Activated CD4-positive, alpha-beta T cell treated with anti-CD3 and anti-CD28 coated beads, Interleukin-2, amount 50 U/mL, for 24 hours (primary cell): ENCODE results near the gene COL8A1.

Experiments
- DNase-seq, 2 donors: peaks; one replicate each; pipeline ENCODE4 v3.0.0-alpha.2; 2020; ENCODE audit warnings: low read depth in 1 of 2, low spot score in 1 of 2

Gene COL8A1

DNA sequence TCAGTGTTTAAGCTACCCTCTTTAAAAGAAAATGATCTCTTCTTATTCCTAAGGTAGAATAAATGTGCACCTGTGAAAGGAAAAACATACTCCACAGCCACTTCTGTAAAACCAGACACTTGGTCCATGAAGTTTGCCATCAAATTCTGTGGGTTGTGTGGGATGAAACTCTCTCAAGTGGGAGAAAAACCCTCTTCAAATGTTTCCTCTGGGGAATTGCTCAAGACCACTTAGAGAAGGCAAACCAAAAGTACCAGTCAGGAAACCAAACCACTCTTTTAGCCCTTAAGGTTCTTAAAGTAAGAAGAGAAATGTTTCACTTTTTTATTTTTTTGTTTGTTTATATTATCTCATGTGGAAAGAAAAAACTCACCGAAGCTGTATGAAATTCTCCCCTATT lies 1.2 kb downstream of the COL8A1 start:
- DNase-seq, result no peak

DNA sequence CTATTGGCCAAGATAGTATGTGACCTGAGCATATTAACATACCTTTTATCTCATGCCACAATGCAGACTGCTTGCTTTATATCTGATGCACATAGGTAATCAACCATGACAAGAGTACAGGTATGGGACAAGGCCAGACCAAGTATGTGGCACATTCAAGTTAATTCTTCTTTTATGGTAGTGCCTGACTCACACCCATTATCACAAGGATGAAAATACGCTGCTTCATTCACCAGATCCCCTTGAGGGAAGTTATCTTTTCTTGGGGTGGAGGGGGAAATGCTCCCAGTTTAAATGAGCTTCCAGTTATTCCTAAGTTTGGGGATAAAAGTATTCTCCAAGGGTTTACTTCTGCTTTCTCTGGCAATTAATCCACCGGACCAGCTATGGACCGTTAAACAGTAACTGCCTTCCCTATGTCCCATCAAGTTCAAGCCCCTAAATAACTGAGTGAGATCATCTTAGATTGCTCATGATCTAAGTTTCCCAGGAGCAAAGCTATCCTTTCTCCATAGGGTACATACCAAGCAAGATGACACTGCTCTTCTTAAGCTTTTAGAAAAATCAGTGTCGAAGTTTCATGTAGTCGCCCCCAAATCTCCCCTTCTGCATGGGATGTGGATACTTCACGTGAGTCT lies 1.9 kb downstream of the COL8A1 start:
- DNase-seq, result no peak

DNA sequence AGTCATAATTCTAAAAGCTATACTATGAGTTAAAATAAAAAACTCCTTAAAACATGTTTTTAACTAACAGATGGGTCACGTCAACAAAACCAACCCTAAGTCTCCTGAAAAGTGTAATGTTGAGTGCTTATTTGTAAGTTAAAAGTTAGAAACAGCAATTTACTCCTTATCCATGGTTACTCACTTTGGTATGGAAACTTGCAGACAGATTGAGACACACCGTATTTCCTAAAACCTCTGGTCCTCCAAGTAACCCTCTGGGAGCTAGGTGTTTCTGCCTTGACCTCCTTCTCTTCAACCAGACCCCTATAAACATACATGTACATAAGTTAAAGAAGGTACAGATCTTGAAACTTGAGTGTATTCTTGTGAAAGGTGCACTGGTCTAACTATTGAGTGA lies 3.1 kb downstream of the COL8A1 start:
- DNase-seq, result no peak

DNA sequence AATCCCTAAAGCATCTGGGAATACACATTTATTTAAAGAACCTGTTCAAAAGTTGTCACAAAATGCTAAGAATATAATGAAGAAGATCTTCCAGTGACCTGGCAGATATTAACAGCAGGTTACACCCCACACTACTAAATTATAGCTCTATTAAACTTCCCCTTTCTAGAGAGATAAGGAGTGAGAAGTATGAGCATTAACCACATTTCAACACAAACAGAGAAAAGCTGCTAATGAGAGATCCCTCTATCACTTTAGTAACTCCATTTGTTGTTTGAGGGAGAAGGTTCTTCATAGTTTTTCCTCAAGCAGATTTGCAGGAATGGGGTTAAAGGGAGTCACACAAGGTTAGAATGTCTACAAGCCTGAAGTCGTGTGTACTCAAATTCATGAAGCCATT lies 3.6 kb downstream of the COL8A1 start:
- DNase-seq, result no peak

- DNase-seq, result no peak
These were observed 5.6 kb downstream of the COL8A1 start for GRCh38 chr3:99644017-99644416.

DNA sequence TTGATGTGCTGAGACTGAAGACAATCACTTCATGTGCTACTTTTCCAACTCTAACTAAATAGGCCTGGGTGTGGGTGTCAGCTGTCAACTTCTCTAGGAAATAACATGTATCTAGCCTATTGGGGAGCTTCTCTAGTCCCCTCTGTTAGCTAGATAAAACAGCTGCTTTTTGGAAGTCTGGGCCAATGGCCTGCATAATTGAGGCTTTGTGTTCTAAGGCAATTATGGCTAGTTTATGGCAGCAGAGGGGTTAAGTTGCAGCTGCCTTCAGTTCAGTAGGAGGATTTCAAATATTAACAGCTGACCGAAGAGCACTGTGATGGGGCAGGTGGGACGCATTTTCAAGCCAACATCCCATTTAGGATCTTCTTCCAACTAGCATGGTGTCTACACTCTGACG lies 6.4 kb downstream of the COL8A1 start:
- DNase-seq, result no peak

GRCh38 chr3:99645277-99646106 lies 7.1 kb downstream of the COL8A1 start:
- no peak for DNase-seq

- DNase-seq, result no peak
These were observed 7.7 kb downstream of the COL8A1 start for GRCh38 chr3:99646107-99646435.

- no peak for DNase-seq
These were observed 8.7 kb downstream of the COL8A1 start for GRCh38 chr3:99647081-99647480.

DNA sequence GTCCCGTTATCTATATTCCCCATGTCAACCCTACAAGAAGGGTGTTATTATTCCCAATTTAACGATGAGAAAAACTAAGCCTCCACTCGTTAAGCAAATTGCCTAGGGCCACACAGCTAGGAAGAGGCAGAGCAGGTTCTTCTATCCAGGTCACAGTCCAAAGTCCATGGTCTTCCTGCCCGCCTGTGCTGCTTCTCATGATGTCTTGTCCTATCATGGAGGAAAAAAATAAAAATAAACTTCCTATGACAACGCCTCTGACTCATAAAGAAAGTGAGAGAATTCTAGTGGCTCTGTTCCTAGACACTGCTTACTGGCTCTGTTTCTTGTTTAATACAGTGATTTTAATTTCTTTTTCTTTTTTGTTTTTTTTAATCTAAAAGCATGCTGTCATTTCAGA lies 9.7 kb downstream of the COL8A1 start:
- no peak for DNase-seq

DNA sequence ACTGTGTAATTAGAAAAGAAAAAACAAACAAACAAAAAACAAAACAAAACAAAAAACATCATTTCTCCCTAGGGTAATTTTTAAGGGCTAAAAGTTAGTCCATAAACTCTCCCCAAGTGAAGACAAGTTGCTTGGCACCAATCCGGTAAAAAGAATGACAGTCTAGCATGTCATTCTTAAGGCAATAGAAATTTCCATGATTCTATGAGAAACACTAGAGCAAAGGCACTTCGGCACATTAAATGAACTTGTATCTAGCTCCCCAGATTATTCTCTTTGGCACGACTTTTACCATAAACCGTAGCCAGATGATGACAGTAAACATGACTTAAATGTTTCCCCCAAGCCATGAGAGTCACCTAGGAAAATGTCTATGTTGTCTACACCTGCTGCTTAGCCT lies 10.1 kb downstream of the COL8A1 start:
- DNase-seq, result no peak

DNA sequence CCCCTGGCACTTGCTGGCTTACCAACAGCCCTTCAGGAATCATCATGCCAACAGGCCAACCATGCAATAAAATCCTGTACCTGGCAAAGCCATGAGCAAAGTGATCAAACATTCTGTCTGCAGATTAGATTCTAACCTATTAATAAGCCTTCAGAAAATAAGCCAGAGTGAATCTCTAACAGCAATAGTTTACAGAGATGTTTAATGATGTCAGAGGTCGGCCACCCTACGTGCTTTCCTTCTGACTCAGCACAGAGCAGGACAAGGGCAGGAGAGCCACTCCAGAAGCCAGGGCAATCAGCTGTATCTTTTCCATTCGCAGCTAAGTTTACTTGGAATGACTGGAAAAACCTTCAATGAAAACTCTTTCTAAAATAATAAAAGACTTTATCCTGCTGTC lies 13.1 kb downstream of the COL8A1 start:
- no peak for DNase-seq

DNA sequence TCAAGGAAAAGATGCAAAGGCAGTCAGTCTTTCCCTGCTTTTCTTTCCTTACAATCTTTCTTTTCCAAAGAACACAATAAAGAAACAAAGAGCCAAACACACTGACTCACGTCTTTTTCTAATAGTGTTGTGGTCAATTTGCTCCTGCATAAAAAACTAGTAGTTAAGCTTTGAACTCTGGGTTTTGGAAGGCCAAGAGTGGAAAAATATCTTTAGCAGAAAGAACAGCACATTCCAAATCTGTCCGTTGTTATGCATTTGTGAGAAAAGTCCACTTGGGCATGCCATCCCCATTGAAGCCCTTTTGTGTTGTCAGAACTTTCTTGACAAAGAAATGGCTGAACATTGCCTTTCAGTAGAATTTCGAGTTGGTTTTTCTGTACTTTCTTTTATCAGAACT lies 18.2 kb downstream of the COL8A1 start:
- DNase-seq, result no peak

DNA sequence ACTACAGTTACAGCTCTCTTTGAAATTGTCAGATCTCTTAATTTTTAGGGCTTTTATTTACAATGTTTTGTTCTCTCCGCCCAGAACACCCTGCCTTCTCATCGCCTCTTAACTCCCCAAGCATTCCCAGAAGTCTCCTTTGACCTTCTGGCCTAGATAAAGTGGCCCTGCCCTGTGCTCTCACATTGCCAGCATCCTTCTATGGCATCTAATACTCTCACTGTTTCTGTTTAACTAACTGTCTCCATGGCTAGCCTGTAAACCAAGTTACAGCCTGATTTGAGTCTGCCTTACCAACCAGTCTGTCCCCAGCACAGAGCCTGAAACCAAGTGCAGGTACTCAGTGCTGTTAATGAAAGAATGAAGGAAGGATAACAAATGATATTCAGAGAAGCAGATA lies 19.9 kb downstream of the COL8A1 start:
- DNase-seq, result no peak

- no peak for DNase-seq
These were observed 20.6 kb downstream of the COL8A1 start for GRCh38 chr3:99659032-99659431.

DNA sequence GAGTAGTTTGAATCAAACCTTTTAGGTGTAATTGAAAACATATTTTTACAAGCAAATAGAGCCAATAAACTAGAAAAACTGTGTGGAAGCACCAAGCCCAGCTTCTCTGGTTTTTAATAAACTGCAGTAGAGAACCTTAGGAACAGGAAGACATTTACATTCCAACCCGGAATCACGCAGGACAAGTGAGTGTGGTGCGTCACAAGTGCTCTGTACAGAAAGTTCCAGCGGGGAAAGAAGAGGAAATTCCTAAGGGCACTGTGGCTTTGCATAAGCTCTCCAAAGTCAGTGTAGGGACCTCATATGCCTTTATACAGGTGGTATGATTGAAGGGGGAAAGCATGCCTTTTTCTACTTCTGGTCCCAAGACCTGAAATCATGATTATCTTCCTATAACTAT lies 21.6 kb downstream of the COL8A1 start:
- no peak for DNase-seq

- no peak for DNase-seq
These were observed 24.6 kb downstream of the COL8A1 start for GRCh38 chr3:99662838-99663570.

GRCh38 chr3:99663977-99664376 lies 25.6 kb downstream of the COL8A1 start:
- no peak for DNase-seq

DNA sequence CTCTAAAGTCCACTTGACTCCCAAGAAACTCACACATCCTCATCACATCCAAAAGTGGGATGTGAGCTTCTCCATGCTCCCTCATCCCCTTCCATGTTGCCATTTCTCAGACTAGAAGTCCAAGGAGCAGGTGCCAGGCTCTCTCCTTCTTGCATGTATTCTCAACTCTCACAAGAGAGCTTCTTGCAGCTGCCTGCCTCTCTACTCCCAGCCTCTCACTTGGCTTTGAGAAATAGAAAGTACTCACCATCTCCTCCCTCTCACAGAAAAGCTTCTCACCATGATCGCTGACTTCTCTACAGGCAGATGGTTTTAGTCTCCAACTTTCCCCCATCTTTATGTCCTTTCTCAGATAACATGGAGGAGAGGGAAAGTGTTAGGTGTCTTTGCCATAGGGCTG lies 26.6 kb downstream of the COL8A1 start:
- no peak for DNase-seq

DNA sequence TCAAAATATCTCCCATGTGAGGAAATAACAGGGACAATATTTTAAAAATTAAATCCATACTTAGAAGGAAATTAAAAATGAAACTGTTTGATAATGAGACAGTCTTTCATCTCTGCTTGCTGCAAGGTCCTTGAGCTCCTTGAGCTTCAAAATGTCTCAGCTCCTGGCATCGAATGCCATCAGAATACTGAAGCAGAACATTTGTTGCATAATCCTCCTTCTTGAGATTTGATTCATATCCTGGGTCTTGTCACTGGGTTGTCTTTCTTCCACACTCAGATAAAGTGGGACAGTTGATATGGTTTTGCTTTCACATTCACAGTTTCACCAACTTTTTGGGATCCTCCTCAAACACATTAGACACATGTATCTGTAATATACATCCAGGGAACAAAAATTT lies 27.8 kb downstream of the COL8A1 start:
- no peak for DNase-seq

- no peak for DNase-seq
These were observed 29.6 kb downstream of the COL8A1 start for GRCh38 chr3:99668044-99668443.

DNA sequence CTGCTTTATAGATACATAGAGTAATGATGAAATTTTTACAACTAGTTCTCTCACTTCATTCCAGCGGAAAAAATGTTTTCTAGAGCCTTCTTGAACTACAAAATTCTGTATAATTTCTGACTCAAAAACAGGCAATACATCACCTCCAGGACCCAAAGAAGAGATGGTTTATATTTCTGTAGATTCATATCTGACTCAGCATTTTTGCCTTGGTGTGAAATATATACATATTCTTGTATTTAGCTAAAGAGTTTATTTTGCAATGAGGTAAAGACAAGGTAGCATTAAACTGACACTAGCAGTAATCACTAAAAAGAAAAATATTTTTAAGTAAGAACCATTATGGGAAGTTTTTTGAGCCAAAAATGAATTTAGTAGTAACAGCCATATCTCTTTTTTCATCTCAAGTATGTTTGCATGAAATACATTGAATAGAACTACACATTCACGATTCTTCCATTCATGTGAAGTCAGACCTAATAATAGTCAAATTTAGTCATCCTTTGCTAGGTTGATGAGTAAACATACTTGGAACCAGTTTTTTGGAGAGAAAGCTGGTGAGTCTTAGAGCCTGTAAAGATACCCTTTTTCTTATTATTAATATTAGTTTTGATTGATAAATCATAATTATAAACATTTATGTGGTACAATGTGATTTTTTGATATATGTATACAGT lies 31.6 kb downstream of the COL8A1 start:
- no peak for DNase-seq
